ENCODE results near the gene LSM7.

The LSM7 gene

GRCh38 chr19:2325281-2326046 lies 2.9 kb downstream of the LSM7 start:
- in situ Hi-C loops (cut with MboI; ENCODE audit: low sequenced_read_pairs) = no loop called here

GRCh38 chr19:2324220-2324948 lies 4.0 kb downstream of the LSM7 start:
- in situ Hi-C loops (cut with MboI; ENCODE audit: low sequenced_read_pairs) = no loop called here

GRCh38 chr19:2323707-2324106 lies 4.7 kb downstream of the LSM7 start:
- in situ Hi-C loops (cut with MboI; ENCODE audit: low sequenced_read_pairs) = no loop called here

GRCh38 chr19:2321565-2322283 lies 6.7 kb downstream of the LSM7 start:
- in situ Hi-C loops (cut with MboI; ENCODE audit: low sequenced_read_pairs) = no loop called here

- in situ Hi-C loops (cut with MboI; ENCODE audit: low sequenced_read_pairs) = no loop called here
Measured at GRCh38 chr19:2320939-2321338, 7.4 kb downstream of the LSM7 start.

GRCh38 chr19:2320049-2320448 lies 8.3 kb downstream of the LSM7 start:
- in situ Hi-C loops (cut with MboI; ENCODE audit: low sequenced_read_pairs) = no loop called here

GRCh38 chr19:2319551-2319950 lies 8.8 kb downstream of the LSM7 start:
- in situ Hi-C loops (cut with MboI; ENCODE audit: low sequenced_read_pairs) = no loop called here

GRCh38 chr19:2318923-2319322 lies 9.5 kb downstream of the LSM7 start:
- in situ Hi-C loops (cut with MboI; ENCODE audit: low sequenced_read_pairs) = no loop called here

GRCh38 chr19:2317756-2318155 lies 10.6 kb downstream of the LSM7 start:
- in situ Hi-C loops (cut with MboI; ENCODE audit: low sequenced_read_pairs) = no loop called here

GRCh38 chr19:2317300-2317699 lies 11.1 kb downstream of the LSM7 start:
- in situ Hi-C loops (cut with MboI; ENCODE audit: low sequenced_read_pairs) = no loop called here

- in situ Hi-C loops (cut with MboI; ENCODE audit: low sequenced_read_pairs) = no loop called here
Measured at GRCh38 chr19:2315818-2316353, 12.5 kb downstream of the LSM7 start.

GRCh38 chr19:2315121-2315817 lies 13.1 kb downstream of the LSM7 start:
- in situ Hi-C loops (cut with MboI; ENCODE audit: low sequenced_read_pairs) = no loop called here

GRCh38 chr19:2312820-2313501 lies 15.4 kb downstream of the LSM7 start:
- in situ Hi-C loops (cut with MboI; ENCODE audit: low sequenced_read_pairs) = no loop called here

GRCh38 chr19:2311093-2311492 lies 17.3 kb downstream of the LSM7 start:
- in situ Hi-C loops (cut with MboI; ENCODE audit: low sequenced_read_pairs) = no loop called here

- in situ Hi-C loops (cut with MboI; ENCODE audit: low sequenced_read_pairs) = no loop called here
Measured at GRCh38 chr19:2309734-2310362, 18.5 kb downstream of the LSM7 start.

GRCh38 chr19:2308114-2308556 lies 20.3 kb downstream of the LSM7 start, which contains the start of gene LINGO3:
Gene LINGO3 (minus strand): TSS chr19:2308154. CDS start chr19:2291776, 16,378 bp downstream.
- in situ Hi-C loops (cut with MboI; ENCODE audit: low sequenced_read_pairs) = no loop called here

- in situ Hi-C loops (cut with MboI; ENCODE audit: low sequenced_read_pairs) = no loop called here
Measured at GRCh38 chr19:2307518-2308012, 20.8 kb downstream of the LSM7 start.

- in situ Hi-C loops (cut with MboI; ENCODE audit: low sequenced_read_pairs) = no loop called here
Measured at GRCh38 chr19:2306971-2307370, 21.4 kb downstream of the LSM7 start.

GRCh38 chr19:2306281-2306806 lies 22.0 kb downstream of the LSM7 start:
- in situ Hi-C loops (cut with MboI; ENCODE audit: low sequenced_read_pairs) = no loop called here
